NB4 (cell line): ENCODE results near the gene PACS1.

Experiments used
- DNase-seq: peaks from one replicate; pipeline ENCODE4 v3.0.0; 2010; ENCODE audit warnings: low read depth
- H3K4me3 ChIP-seq: one replicate; pipeline ENCODE4 v1.5.1; 2011; ENCODE audit warnings: mild to moderate bottlenecking, low read depth, low read length, moderate library complexity
- MAX ChIP-seq: IDR thresholded peaks from 2 replicates; pipeline ENCODE4 v1.6.1; 2011; ENCODE audit warnings: low read depth, low read length
- MYC ChIP-seq: IDR thresholded peaks from 2 replicates; pipeline ENCODE4 v1.6.1; 2011; ENCODE audit warnings: low read depth, low read length
- POLR2A ChIP-seq: IDR thresholded peaks from 2 replicates; pipeline ENCODE4 v1.6.1; 2011; ENCODE audit warnings: mild to moderate bottlenecking; ENCODE audit not compliant: insufficient read length; ENCODE audit errors: extremely low read depth
- TF ChIP-seq, protein P1 (sequence below): IDR thresholded peaks from one replicate; pipeline ENCODE4 v1.5.1; 2012; ENCODE audit warnings: low read depth, low read length

Gene PACS1

DNA sequence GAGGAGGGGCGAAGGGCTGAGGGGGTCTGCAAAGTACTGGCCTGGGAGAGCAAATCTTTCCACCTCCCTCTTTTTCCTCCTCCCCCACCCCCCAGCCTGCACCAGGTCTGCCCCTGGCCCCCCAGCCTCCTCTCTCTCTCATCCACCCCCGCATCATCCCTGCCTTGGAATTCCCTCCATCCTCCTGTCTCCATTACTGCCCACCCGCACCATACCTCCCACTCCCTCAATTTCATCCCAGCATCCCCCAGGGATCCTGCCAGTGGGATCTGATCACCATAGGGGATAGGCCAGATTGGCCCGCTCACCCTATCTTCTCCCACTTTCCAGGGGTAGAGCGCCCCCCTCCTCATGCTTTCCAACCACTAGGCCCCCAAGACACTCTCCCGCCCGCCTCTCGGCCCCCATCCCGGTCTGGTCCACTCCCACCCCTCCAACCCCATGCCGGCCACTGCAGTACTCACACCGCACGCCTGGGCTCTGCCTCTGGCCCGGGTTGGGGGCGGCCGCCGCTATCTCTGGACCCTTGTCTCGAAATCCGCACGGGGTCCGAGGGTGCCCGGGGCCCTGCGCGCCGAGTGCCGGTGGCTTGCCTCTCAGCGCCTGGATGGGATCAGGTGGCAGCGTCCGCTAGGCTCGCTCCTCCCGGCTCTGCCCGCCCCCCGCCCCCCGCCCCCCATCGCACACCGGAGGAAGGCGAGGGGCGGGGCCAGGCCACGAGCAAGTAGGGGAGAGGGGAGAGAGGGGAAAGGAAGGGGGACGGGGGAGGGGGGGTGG lies 21.3 kb upstream of the PACS1 start, which contains the start of gene GAL3ST3:
GAL3ST3 (minus strand) TSS at position 615 of the 777 bp plus-strand sequence. CDS start 3,746 bp downstream, outside the sequence.
- DNase-seq = no peak
- no peak for TF ChIP-seq MYC
- TF ChIP-seq MAX = no peak
- TF ChIP-seq, protein P1, sequence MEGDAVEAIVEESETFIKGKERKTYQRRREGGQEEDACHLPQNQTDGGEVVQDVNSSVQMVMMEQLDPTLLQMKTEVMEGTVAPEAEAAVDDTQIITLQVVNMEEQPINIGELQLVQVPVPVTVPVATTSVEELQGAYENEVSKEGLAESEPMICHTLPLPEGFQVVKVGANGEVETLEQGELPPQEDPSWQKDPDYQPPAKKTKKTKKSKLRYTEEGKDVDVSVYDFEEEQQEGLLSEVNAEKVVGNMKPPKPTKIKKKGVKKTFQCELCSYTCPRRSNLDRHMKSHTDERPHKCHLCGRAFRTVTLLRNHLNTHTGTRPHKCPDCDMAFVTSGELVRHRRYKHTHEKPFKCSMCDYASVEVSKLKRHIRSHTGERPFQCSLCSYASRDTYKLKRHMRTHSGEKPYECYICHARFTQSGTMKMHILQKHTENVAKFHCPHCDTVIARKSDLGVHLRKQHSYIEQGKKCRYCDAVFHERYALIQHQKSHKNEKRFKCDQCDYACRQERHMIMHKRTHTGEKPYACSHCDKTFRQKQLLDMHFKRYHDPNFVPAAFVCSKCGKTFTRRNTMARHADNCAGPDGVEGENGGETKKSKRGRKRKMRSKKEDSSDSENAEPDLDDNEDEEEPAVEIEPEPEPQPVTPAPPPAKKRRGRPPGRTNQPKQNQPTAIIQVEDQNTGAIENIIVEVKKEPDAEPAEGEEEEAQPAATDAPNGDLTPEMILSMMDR = no peak
- TF ChIP-seq POLR2A = no peak
- no peak within 1 kb of the TSS for H3K4me3 ChIP-seq

GRCh38 chr11:66050581-66051231 lies 19.4 kb upstream of the PACS1 start:
- H3K4me3 ChIP-seq = peak overlapping the region; percentile 64
- TF ChIP-seq POLR2A (no peak), MAX (no peak), MYC (no peak)
- TF ChIP-seq, protein P1 = no peak
- no peak for DNase-seq

DNA sequence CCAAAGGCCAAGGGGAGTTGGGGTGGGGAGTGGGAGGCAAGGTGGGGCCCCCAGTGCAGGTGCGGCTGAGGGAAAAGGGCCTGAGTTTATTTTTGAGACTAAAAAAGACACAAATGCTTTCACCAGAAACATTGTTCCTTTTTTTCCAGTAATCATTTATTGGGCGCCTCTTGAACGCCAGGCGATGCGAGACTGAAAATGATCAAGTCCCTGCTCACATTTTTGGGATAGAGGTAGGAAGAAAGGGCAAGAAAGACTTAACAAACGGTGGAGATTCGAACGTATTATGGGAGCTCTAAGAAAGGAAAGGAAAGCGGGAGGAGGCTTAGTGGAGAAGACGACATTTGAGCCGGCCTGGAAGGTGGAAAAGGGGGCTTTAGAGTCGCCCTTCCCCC lies 18.7 kb upstream of the PACS1 start:
- no peak for DNase-seq
- TF ChIP-seq MAX = no peak
- TF ChIP-seq, protein P1 = no peak
- TF ChIP-seq POLR2A = no peak
- TF ChIP-seq MYC = no peak
- peak overlapping the region; percentile 64 for H3K4me3 ChIP-seq

DNA sequence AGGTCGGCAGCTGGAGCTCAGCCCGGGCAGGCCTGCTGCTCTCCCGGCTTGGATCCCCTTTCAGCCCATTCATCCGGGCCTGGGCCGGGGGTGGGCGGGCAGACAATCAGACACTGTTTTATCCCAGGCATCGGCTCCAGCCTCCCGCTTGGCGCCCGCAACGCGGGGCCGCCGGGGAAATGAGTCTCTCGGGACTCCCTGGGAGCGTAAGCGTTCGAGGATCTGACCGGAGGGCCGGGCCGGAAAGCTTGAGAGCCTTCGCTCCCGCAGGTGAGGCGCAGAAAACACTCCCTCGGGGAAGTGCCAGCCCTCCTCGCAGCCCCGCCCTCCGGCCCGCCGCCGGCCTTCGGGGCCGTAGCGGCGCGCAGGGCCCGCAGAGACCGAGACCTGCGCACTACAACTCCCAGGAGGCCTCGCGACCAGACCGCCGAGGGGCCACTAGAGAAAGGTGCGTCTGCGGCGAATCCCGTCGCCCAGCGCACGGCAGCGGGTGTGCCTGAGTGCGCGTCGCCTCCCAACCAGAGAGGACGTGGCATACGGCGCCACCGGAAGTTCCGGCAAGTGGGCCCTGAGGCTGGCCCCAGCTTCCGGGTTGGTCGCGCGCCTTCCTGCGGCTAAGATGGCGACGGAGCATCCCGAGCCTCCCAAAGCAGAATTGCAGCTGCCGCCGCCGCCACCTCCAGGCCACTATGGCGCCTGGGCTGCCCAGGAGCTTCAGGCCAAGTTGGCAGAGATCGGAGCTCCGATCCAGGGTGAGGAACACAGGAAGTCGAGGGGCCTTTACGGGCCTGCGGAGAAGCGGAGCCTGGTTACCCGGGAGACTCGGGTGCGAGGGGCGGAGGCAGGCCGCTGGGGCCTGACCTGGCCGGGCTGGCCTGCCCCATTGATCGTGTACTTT lies 18.1 kb upstream of the PACS1 start, which contains the start of gene SF3B2:
SF3B2 (plus strand) TSS at position 599 of the 898 bp plus-strand sequence; CDS start at position 620, 21 bp downstream.
- DNase-seq = peak; percentile 100
- peak; percentile 77 for TF ChIP-seq POLR2A
- peak; percentile 67 for TF ChIP-seq MAX
- peak; percentile 50 for TF ChIP-seq MYC
- TF ChIP-seq, protein P1 = no peak
- H3K4me3 ChIP-seq = peak within 1 kb of the TSS; percentile 100

DNA sequence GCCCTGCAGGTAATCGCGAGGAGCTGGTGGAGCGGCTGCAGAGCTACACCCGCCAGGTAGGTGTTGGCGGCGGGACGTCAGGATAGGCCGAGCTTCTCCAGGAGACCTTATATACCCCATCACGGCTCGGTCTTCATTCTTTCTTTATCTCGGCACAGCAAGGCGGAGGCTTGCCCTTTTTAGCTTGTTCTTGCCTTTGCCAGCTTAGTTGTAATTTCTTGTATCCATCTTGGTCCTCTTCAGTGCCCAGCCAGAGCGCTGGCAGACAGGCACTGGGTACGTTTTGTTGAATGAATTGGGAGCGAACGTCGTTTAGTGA lies 17.4 kb upstream of the PACS1 start:
- peak overlapping the region; percentile 100 for H3K4me3 ChIP-seq
- DNase-seq = no peak
- TF ChIP-seq, protein P1 = no peak
- TF ChIP-seq MYC (no peak), MAX (no peak), POLR2A (no peak)
